GM13977 (cell line): Measurements from ENCODE around the gene NPHP4.

Experiments used
- DNase-seq: peaks from one replicate; pipeline ENCODE4 v3.0.0; 2012; ENCODE audit warnings: low spot score
- CTCF ChIP-seq: IDR thresholded peaks from 2 replicates; pipeline ENCODE4 v1.5.1; 2012; ENCODE audit warnings: mild to moderate bottlenecking, control low read depth; ENCODE audit not compliant: insufficient read depth; ENCODE audit errors: extremely low read depth, missing control alignments
- in situ Hi-C: fragments of 300-500 bp; cut with MboI; formaldehyde crosslinking; loops from one replicate; pipeline ENCODE4 v1.12.0; 2022; ENCODE audit warnings: low sequenced_read_pairs, low pct_unique_long_range_greater_than_20kb, mixed read lengths, inconsistent platforms; ENCODE audit not compliant: unreplicated experiment

Gene NPHP4

GRCh38 chr1:5966543-5967205 is 25.6 kb downstream of the NPHP4 start:
- DNase-seq: no peak
- in situ Hi-C loops: no loop called here
- TF ChIP-seq CTCF: no peak

GRCh38 chr1:5965586-5966131 is 26.6 kb downstream of the NPHP4 start:
- in situ Hi-C loops: no loop called here
- DNase-seq: no peak
- TF ChIP-seq CTCF: no peak

GRCh38 chr1:5962265-5963105 is 29.7 kb downstream of the NPHP4 start:
- DNase-seq: no peak
- in situ Hi-C loops: no loop called here
- TF ChIP-seq CTCF: no peak

- DNase-seq: no peak
- in situ Hi-C loops: no loop called here
Observed at GRCh38 chr1:5961601-5962000, 30.6 kb downstream of the NPHP4 start.

GRCh38 chr1:5960336-5960735 is 31.9 kb downstream of the NPHP4 start:
- in situ Hi-C loops: no loop called here
- no peak for DNase-seq
- TF ChIP-seq CTCF: no peak

More at GRCh38 chr1:5961601-5962000, 30.6 kb downstream of the NPHP4 start:
- no peak for TF ChIP-seq CTCF

- no peak for TF ChIP-seq CTCF
- no peak for DNase-seq
- in situ Hi-C loops: no loop called here
Observed at GRCh38 chr1:5959667-5960230, 32.5 kb downstream of the NPHP4 start.
